NCI-H446 treated with DMSO at 0.1 percent for 48 hours (cell line): ENCODE measurements around the gene CTPS2.
"Not testable (repeated sequence)": the region's sequence is repeated elsewhere in the genome, so short reads cannot be mapped to it uniquely, and the experiment has no call there.

Source experiments
- DNase-seq: peaks from one replicate; lab custom pipeline; 2025; lab: John Stamatoyannopoulos, UW

Gene CTPS2

DNA sequence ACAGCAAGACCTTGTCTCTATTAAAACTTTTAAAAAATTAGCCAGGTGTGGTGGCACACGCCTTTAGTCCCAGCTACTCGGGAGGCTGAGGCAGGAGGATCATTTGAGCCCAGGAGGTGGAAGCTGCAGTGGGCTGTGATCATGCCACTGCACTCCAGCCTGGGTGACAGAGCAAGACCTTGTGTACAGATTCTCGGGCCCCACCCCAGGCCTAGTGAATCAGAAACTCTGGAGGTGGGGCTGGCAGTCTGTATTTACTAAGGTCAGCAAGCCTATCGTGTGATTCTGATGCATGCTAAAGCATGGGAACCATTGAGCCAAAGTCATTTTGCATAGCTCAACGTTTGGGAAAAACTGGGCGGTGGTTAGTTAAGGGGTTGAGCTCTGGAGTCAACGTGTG is 59.0 kb downstream of the CTPS2 start:
- no peak for DNase-seq

DNA sequence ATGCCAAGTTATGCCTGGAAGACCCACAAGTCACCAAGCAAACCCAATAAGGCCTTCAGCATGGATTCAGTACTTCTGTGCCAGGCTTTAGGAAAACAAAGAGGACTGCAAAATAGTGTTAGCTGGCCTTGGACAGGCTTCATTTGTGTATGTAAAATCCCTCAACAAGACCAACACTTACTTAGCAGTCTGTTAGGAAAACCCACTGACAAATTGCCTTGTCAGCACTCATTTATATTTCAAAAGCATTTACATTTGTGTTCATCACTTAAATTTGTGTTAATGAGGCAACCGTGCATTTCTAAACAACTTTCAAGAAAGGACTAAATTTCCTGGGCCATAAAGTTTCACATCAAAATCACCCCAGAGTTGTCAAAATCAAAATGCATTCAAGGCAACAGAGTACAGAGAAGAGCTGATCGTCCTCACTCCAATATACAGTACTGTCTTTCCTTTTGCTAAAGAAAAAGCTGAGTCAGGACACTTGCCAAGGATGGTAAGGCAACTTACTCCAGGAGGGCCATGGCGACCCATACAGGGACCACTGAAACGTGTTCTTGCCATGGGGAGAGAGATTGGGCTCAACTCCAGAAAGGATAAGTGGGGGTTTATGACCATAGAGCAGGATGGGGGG is 61.0 kb downstream of the CTPS2 start:
- DNase-seq: no peak

DNA sequence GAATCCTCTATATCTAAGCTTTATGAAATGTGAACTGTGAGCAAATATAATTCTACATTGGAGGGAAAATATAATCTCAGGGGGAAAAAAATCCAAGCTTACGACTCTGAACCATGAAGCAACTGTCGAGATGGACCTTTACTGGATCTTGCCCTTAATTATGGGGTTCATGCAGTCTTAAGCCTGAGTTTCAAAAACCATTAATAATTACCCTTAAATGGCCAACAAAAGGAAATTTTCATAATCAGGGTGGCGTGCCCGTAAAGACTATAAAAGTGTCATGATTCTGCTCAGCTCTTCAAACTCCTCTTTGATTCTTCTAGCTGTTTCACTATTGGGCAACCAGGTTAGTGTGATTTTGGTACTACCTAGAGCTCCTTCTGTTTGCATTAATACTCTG is 62.6 kb downstream of the CTPS2 start, which contains the start of gene S100G:
Gene S100G, plus strand, starts transcription at position 301 of the 400 bp plus-strand sequence. CDS start 849 bp downstream, outside the sequence.
- no peak for DNase-seq

DNA sequence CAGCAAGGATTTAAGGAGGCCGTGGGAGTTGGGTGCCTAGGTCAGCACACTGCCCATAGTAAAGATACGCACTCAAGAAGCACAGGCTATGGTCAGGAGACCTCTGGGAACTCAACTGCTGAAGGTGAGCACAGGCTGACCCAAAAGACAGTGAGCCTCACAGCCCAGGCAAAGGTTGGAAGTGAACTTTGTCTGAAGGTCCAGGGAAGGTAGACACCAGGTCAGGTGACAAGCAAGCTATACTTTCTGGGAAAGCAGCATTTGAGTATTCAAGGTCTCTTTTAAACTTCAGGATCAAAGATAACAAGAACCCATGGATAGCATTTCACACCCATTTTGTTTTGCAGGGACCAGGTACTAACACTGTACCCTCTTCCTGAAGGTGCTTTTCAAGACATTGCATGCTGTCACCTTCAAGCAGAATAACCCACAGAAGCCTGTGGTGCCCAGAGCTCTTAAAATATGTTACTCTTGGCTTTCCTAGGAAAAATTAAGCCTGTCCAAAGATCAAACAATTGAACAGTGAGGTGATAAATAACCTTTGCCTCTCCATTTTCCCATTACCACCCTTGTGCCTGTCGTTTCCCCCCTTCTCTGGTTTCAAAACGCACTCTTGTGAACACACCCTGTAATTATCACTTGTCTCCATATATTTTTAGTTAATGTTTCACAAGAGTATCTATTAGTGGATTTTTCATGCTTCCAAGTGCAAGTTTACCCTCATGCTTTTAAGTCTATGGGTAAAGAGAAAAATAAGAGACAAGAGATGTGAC is 65.9 kb downstream of the CTPS2 start:
- no peak for DNase-seq

DNA sequence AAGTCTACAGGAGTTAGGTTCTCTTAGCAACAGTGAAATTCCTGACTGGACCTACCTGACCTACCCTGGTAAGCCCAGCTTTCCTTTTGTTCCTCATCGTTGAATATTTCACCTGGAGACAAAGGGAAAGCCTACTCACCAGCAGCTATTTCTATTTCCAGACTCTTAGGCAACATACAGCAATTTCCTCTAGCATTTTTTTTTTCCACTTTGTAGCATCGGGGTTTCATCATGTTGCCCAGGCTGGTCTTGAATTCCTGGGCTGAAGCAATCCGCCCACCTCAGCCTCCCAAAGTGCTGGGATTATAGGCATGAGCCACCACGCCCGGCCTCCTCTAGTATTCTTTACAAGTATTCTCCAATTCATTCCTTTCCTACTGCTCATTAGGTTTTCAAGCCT is 69.3 kb downstream of the CTPS2 start:
- DNase-seq: no peak

DNA sequence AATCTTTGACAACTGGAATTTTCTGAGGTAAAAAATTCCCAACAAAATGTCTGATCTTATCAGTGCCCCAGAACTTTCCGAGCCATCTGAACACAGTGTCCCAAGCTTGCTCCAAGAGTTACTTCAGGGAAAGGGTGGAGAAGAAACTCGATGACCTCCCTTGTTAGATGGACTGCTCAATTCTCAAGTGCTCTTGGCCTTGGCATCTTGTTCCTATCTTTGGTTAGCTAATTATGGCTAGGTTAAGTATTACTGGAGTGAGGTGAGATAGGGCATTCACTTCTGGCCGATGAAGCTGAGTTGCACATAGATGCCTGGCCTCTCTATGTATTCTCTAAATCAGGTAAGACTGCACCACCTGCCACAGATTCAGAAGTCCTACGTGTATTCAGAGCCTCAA is 71.6 kb downstream of the CTPS2 start:
- DNase-seq: no peak

DNA sequence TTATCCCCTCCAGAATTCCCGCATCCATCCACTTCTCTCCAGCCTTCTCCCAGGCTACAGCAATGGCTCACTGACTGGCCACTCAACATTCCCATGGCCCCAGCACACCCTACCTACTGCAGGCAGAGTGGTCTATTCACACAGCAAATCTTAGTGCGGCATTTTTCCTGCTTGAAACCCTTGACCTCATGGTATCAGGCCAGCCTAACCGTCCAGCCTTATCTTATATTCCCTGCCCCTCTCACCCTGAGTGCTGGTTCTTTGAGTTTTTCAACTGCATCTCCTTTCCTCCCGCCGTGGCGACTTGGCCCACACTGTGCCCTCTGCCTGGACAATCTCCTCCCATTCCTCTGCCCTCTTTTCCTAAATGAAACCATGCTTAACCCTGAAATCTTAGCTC is 72.5 kb downstream of the CTPS2 start:
- DNase-seq: no peak

DNA sequence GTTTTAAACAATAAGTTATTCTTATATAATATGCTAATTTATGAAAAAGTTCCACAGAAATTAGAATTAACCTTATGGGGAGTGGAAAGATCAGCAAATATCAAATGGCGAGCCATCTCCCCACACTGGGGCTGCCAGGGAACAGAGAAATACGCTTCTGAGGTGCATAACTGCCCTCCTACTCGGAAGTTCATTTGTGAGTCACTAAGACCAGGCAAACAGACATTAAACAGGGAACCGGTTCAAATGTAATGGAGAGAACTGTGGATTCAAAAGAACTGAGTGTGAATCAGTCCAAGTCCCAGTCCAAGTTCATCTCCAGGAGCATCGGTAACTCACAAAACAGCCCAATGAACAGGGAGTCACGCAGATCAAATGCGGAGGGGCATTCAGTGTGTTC is 73.9 kb downstream of the CTPS2 start:
- no peak for DNase-seq

DNA sequence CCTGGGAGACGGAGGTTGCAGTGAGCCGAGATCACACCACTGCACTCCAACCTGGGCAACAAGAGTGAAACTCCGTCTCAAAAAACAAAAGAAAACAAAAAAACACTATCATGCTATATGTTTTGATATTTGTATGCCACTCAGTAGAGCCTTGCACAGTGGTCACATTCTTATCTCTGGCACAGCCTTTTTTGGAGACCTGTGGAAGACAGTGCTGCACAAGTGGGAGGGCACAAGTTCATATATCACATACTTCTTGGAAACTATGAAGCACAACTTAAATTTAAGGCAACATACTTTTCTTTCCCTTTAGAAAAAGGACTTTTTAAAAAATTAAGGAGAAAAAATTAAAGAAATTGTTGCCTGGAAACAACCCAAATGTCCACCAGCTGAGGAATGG is 76.9 kb downstream of the CTPS2 start:
- DNase-seq: no peak

DNA sequence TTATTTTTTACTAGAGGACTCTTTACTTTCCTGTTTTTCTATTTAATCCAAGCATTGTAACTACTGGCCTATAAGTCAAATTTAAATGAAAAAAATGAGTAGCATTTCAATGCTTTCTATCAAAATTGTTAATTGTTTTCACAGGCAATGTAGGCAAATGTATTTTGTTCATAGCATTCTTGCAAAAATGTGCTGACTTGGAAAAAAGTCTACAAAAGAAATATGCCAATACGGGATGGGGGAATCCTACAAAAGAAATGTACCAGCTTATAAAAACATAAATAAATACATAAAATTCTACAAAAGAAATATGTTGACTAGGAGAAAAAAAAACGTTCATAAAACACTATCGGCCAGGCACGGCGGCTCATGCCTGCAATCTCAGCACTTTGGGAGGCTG is 77.4 kb downstream of the CTPS2 start:
- DNase-seq: no peak

DNA sequence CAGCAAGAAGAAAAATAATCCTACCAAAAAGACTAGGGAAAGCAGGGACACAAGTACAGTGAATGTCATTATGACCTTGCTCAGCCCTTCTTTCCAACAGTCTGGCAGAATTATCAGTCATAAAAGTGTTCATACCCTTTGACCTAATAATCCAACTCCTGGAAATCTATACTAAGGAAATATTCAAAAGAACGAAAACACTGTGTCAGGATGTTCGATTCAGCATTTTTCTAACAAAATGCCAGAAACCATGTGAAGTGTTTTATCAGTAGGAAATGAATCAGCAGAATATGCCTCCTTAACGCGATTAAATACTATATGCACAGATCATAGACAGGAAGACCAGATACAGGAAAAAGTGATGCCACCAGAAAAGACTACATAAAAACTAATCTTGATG is 78.7 kb downstream of the CTPS2 start:
- no peak for DNase-seq

DNA sequence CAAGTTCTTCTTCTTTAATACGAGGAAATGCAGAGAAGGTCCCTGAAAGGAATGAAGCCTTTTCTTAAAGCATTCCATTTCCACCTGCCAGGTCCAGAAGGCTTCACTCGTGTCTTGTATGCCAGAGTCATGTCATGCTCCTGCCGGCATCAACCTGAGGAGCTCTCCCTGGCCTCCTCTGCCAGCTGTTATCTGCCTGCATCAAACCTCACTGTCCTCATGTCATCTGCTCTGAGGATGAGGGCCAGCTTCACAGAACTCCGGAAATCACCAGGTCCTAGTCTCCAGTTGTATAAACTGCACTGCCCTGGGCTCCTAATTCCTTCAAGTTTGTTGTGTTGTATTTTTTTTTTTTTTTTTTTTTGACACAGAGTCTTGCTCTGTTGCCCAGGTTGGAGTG is 82.6 kb downstream of the CTPS2 start:
- no peak for DNase-seq

DNA sequence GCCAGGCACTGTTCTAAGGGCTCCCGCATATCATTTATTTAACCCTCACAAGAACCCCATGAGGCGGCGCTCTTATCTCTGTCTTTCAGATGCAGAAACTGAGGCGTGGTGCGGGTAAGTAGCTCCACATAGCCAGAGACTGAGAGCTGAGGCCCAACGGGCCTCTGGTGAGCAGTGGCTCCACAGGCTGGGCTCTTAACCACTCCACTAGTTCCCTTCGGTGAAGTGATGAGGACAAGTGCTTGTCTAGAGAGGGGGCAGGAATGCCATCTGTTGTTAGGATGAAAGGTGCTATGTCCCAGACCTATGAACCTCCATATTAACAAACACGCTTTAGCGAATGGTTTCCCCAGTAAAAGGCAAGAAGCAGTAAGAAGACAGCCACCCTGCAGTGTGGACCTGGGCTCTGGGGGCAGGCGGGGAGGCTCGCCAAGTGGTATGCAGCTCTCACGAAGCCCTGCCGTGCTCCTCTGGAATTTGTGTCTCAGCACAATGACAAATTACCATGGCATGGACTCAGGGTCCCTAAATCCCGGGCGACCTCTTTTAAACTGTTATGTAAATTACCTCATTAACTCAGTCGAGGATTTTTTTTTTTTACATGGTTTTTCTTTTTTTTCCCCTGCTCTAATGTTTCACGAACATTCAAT is 83.4 kb downstream of the CTPS2 start:
- DNase-seq: no peak

DNA sequence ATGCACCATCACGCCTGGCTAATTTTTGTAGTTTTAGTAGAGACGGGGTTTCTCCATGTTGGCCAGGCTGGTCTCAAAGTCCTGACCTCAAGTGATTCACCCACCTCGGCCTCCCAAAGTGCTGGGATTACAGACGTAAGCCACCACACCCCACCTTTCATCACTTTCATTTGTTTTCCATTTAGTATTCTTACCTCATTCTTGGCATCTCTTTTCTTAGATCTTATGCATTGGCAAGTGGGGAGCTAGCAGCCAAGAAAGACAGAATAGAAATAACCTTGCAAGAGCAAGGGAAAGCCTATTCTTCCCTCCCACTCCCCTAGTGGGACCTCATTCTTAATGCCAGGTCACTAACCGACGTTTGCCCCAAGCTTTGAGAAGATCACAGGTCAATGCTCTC is 84.0 kb downstream of the CTPS2 start:
- DNase-seq: not testable (repeated sequence)

DNA sequence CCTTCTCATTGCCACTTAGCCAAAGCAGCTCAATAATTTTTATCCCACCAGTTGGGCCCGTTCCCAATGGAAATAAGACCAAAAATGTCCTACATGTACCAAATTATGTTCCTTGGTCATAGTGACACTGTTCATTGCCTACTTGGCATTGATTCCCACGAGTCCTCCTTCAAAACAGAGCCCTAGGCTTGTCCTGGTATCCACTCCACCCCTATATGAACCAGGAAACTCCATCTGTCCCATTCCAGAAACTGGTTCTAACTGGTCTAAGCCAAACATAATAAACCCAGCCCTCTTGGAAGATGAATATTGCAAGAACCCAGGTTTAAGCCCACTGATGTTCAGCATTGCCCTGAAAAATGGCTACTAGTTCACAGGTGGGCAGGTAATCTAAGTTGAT is 93.4 kb downstream of the CTPS2 start:
- no peak for DNase-seq

DNA sequence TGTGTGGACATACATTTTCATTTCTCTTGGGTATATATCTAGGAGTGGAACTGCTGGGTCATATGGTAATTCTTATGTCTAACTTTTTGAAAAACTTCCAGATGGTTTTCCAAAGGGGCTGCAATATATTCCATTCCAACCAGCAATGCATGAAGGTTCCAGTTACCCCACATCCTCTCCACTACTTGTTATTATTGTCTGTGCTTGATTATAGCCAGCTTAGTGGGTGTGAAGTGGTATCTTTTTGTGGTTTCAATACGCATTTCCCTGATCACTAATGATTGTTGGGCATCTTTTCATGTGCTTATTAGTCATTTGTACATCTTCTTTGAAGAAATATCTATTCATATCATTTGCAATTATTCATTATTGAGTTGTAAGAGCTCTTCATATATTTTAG is 94.0 kb downstream of the CTPS2 start:
- no peak for DNase-seq

DNA sequence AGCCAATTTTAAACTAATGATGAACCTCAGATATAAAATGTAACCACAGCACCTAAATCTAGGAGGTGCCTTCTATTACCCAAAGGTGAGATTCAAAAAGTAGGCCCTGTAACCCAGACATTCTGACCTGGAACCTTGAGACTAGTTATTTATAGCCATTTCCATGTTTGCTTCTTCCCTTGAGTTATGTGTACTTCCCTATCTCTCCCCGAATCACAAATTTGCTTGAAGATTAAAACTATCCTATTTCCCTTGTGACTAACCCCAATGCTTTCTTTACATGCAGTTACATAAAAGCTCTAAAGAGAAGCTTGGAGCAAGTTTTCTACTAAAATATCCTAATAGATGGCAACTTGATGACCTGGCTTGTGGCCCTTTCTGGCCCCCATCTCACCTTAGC is 95.1 kb downstream of the CTPS2 start:
- no peak for DNase-seq

DNA sequence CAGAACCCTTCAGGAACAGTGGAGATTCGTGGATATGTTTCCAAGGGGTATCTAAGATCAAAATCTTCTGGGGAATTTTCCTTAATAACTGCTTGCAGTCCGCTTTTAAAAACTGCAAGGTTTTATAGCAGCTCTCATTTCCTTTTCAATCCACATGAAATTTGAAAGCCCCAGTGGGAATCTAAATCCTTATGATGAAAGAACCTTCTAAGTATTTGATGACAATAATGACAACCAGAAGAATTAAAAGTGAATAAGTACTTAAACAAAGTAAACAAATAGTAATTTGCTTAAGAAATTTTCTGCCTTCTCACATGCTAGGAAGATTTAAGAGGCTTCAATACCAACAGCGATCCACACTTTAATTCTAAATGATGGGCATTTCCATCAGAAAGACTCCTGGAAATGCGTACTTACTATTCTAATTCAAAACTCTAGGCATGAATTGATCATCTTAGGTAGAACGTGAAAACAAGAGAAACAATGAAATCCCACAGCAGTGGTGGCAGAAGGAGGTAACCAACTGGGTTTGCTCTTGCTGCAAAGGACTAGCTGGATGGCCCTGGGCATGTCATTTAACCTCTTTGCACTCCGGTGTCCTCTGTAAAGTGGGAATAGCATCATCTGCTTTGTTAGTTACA is 100.1 kb downstream of the CTPS2 start:
- no peak for DNase-seq

DNA sequence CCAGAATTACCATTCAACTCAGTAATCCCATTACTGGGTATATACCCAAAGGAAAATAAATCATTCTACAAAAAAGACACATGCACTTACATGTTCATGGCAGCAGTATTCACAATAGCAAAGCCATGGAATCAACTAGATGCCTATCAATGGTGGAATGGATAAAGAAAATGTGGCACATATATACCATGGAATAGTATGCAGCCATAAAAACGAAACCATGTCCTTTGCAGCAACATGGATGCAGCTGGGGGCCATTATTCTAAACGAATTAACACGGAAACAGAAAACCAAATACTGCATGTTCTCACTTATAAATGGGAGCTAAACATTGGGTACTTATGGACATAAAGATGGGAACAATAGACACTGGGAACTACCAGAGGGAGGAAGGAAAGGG is 101.8 kb downstream of the CTPS2 start:
- DNase-seq: not testable (repeated sequence)

DNA sequence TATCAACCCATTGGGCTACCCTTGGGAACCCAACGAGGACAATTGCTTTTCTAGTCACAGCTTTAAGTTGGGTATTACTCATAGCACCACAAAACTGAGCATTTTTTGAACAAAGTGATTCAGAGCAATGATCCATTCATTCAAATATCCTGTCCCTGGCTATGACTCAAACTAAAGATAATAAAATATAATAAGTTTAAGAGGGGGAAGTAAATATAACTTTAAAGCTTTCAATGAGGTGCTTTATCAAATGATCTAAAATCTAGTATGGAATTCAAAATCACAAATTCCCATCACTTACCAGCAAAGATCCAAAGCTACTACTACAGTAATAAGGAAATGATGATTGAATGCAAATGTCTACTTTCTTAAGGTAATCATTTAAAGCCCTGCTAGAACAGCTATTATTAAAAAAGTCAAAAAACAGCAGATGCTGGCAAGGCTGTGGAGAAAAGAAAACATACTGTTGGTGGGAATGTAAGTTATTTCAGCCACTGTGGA is 102.3 kb downstream of the CTPS2 start:
- no peak for DNase-seq

DNA sequence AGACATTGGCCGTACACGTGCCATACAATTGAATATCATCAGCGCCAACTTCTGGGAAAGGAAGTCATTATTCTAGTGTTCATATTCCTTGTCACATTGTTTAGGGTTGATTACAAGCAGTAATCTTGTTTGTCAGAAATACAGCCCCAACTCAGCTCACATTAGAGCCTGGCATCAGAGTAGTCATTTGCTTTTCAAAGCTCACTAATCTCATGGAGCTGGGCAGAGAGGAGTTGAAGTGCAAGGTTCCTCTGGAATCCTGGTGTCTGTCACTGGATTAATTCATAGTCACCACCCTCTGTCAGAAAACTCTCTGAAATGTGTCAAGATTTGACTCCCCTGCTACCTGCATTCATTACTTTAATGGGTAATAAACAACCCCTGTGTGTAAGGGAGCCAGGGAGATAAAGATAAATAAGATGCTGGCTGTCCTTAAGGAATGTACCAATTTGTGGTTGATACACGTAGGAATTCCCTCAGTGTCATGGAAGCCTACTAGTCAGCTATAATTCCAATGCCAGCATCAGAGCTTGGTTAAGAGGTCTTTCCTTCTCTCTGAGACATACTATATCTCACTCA is 106.2 kb downstream of the CTPS2 start:
- no peak for DNase-seq

DNA sequence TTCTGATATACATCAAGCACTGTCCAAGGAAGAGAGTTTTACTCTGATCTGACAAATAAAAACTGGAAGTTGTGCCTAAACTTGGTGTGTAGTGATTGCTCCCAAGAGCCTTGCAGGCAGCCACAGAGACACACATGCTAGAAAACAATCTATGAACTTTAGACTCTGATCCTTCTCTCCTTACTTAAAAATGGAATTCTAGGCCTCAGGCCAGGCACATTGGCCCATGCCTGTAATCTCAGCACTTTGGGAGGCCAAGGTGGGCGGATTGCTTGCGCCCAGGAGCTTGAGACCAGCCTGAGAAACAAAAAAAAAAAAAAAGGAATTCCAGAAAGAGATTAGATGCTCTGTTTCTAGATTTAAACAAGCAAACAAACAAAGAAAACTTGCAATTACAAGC is 108.1 kb downstream of the CTPS2 start:
- no peak for DNase-seq
